CD4-positive, alpha-beta T cell treated with Interleukin-6 for 4 hours (primary cell): Measurements from ENCODE around the gene GRID2.
"Not testable (repeated sequence)": the region's sequence is repeated elsewhere in the genome, so short reads cannot be mapped to it uniquely, and the experiment has no call there.

Source experiments
- DNase-seq: peaks from one replicate; pipeline ENCODE4 v3.0.0-alpha.2; 2020; ENCODE audit warnings: mixed read lengths

The GRID2 gene

DNA sequence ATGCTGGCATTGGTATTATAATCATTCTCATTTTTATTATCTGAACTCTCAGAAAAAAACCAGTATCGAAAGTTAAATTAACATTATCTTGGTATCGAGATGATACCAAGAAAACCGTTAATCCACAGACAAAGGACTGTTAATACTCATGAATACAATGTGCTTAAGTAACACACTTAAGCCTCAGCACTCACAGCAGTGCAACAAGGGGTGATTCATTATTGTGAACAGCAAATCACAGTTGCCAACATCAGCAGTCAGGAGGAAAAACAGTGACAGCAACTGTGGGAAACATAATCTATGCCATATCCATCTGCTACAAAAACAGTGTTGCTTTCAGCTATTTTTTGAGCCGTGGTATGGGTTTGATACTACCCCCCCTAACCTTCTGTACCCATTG, 1313.8 kb downstream of the GRID2 start:
- DNase-seq = no peak

DNA sequence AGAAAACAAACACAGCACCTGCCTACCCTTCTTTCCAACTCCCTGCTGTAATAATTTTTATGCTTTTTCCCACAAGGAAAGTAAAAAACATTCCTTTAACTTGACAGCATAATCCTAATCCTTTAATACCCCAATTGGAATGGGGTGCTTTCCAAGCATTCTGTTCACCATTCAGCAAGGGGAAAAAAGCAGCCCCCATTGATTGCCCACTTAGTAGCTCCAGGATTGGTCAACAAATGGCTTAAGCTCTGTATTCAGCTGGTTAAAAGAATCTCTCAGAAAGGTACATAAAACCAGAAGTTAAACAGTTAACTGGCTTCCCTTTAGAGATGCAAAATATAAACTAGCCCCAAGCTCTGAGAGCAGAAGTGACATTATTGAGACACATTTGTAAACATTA, 1330.0 kb downstream of the GRID2 start:
- no peak for DNase-seq

DNA sequence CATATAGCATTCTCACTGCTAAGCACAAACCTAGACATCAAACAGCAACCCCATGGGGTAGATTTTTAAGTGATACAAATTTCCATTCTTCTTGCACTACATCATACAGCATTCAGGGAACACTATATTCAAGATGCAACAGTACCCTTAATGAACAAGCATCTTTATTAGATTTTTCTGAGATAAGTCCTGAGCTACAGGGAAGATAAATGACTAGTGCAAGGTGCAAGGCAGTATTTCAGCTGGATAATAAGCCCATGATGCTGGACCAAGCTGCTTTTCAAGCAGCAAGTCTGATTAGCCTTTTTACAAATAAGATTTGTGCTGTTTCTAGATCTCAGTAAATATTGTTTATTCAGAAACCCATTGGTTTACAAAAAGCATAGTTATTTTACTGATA, 1332.2 kb downstream of the GRID2 start:
- DNase-seq = no peak

DNA sequence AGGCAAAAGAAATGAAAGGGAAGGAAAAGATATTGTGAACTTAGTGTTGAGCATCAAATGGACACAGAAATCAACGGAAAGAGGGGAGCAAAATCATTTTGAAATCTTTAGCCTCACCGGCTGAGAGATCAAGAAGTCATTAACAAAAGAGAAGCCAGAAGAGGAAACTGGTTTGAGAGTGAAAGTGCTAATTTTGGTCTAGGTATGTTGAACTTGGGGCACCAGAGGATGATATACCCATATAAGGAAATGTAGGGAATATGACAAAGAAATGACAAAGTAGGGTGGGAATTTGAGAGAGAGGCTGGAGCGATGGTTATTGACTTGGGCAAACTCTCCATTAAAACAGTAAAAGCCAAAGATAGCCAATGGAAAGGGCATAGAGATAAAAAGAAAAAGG, 1341.4 kb downstream of the GRID2 start:
- no peak for DNase-seq

DNA sequence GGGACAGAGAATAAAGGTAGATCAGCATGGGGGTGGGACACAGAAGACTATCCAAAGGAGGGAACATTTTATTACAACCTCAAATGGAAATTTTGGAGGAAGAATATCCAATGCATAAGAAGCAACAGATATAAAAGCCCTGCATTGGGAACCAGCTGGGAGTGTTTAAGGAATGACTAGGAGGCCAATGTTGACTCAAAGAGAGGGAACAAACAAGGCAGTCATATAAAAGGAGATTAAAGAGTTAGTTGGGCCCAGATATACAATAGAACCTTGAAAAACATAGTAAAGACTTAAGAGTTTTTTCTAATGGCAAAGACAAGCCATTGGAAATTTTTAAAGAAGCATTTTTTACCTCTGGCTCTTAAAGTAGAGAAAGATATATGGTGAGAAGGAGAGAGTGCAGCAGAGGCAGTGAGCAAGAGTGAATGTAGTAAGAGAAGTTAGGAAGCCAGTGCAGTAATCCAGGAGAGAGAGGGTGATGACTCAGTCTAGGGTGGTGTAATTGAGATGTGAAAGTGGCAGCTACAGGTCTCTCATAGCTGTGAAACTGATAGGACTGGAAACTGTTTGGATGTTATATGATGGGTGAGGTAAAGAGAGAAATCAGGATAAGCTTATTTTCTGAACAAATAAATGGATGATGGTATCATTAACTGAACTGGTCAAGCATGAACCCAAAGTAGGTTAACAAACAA, 1342.6 kb downstream of the GRID2 start:
- no peak for DNase-seq

DNA sequence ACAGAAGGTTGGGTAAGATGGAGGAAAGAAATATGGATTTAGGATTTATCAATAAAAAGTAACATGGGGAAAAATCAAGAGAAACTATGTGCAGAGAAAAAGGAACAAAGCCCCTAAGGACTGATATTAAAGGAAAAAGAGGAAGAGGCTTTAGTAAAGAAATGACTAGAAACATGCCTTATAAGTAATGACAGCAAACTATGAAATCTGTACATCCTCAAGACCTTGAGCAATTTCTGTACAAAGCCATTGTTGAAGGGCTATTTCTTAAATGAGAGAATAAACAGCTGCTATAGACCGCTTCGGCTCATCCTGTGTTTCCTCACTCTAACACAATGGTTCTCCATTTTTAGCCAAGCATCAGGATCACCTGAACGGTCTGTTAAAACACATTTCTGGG, 1344.5 kb downstream of the GRID2 start:
- DNase-seq = no peak

DNA sequence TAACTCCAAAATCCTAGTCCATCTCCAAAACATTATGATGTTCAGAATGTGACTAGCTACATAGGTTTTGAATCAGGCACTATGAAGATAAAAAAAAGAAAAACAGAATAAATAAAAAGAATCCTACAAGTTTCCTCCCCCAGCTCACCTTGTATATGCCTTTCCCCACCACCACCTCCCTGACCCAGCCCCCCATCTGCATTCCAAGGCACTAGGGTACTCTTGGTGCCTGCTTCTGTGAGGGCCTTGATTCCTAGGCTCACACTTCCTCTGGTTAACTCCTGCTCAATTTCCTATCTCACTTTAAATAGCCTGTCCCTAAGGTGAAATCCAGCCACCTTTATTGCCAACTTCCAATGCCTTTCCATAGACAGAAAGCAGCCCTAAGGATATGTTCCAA, 1346.1 kb downstream of the GRID2 start:
- no peak for DNase-seq

DNA sequence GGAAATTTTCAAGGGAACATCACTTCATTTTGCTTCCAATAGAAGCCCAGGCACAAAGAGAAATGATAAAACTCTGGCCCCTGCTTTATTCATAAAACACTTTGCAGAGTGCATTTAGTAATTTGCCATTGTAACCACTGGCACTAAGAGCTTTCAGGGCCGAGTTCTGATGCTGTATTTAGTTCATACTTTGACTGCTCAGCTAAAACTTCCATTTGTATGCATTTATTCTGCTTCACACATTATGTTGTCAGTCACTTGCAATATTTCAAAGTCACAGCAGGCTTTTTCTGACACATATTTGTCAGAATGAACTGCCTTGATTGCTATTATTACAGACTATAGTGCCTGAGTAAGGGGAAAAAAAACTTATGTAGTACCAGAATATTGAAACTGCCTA, 1350.4 kb downstream of the GRID2 start:
- DNase-seq = no peak

DNA sequence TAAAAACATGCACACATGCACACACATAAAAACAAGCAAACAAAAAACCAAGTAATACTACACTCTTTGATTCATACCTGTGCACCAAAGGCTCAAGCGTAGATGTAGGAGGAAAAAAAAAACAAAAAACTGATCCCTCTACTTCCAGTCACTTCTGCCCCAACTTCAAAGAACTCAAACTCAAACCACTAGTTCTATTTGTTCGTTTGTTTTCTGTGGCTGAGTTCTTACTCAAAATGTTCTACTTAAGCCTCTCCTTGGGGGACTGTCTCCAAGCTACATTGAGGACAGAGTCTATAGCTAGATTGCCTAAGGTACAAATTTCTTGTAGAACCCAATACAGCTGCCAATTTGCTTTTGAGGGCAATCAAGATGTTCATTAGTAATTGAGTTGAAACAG, 1353.8 kb downstream of the GRID2 start:
- DNase-seq = no peak

DNA sequence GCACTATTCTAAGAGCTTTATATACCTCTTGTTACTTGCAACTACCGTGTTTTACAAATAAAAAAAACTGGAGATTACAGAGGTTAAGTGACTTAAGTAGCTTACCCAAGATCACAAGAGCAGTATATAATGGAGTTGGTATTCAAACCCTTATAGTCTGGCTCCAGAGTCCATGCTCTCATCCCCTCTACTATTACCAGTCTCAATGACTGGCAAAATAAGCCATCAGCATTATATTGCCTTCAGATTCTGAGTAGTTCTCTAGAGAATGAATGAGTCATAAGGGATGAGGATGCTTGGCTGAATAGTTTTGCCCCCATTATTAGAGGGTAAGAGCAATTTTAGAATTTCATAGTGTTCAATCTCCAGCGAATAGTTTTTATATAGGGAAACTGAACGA, 1354.7 kb downstream of the GRID2 start:
- DNase-seq = no peak

DNA sequence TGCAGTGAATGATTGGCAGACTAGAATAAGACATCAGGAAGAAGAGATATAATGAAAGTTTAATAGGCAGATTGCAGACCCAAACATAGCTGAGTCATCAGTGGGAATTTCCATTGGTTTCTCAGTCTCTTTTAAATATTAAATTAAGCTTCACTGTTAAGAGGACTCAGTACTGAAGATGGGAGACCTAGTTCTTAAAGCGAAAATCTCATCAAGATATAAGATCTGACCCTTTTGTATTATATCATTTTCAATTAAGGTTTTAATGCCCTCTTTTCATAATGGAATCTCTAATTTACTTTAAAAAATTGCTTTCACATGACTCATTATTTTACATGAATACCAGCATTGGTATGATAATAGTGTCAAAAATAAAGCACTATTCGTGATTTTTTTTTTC, 1355.9 kb downstream of the GRID2 start:
- DNase-seq = no peak

DNA sequence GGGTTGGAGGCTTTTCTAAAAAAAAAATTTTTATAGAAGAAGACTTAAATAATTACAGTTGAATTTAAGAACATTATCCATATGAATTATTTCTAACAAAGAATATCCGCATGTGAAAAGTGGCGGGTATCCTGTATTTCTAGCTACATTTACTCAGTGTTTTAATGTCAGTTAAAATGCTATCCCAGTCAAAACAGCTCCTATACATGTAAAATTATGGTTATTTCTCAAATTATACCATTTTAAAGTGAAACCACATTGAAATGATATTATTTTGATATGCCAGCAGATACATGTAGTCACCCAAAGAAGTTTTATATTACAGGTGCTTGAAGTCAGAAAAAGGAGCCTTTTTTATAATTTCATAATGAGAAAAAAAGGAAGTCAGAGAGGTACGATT, 1356.3 kb downstream of the GRID2 start:
- no peak for DNase-seq

DNA sequence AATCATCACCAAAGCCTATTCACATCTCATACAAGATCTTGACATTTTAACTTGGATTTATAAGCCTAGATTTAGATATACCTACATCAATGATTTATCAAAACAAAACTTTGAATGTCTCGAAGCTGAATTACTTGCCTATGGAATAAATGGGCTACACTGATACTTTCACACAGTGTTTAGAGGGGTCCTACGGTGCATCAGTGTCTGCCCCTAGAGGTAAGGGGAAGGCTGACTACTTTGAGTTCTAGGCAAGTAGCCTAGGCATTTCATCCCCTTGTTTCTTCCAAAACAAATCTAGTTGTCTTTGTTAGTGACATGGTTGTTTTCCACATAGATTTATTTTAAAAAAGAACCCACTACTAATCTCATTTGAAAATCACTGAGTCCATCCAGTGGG, 1366.7 kb downstream of the GRID2 start:
- DNase-seq = no peak

DNA sequence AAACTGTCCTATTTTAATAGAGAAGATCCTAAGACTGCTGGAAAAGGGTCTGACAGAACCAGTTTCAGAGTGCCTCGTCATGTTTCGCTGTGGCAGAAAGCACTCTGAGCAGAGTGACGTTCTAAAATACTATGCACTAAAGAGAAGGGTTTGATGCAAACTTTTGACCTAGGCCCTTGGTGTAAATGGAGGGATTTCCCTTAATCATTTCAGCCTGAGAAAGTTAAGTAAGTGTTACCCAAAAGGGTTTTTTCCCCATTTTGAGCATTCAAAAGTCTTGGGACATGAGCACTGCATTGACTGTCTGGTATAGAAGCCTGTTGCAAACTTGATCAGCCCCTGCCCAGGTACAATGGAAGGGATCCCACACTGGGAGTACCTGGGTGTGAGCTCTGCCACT, 1367.3 kb downstream of the GRID2 start:
- DNase-seq = no peak

DNA sequence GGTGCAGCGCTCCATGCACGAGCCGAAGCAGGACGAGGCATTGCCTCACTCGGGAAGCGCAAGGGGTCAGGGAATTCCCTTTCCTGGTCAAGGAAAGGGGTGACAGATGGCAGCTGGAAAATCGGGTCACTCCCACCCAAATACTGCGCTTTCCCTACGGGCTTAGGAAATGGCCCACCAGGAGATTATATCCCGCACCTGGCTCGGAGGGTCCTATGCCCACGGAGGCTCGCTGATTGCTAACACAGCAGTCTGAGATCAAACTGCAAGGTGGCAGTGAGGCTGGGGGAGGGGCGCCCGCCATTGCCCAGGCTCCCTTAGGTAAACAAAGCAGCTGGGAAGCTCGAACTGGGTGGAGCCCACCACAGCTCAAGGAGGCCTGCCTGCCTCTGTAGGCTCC, 1373.2 kb downstream of the GRID2 start:
- DNase-seq = not testable (repeated sequence)

DNA sequence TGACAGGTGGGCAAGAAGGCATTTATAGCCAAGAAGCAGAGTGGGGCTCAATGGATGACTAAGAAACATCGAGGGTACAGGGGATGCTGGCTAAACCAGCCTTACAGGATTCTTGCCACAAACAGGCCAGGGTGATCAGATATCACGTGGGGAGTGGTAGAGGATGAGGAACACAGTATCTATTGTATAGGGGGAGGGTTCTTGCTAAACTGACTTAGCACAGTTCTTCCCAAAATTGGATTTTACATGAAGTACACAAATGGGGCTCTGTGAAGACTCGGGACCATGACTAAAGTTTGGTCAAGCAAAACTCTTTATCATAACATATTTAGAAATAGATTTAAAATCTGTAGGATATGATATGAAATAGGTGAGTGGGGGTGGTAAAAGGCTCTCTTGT, 1380.8 kb downstream of the GRID2 start:
- no peak for DNase-seq

DNA sequence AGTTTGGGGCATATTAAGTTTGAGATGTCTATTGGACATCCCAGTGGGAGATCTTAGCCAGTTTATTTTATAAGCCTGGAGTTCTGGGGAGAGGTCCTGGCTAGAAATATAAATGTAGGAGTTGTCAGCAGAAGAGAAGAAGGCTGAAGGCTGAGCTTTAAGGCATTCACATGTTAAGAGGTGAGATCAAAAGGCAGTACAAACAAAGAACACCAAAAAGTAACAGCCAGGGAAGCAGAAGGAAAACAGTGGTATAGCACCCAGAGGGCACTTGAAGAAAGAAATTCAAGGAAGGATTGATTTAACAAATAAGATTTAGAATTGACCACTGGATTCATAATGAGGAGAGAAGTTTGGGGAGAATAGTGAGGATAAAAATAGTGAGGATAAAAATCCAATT, 1383.5 kb downstream of the GRID2 start:
- no peak for DNase-seq

DNA sequence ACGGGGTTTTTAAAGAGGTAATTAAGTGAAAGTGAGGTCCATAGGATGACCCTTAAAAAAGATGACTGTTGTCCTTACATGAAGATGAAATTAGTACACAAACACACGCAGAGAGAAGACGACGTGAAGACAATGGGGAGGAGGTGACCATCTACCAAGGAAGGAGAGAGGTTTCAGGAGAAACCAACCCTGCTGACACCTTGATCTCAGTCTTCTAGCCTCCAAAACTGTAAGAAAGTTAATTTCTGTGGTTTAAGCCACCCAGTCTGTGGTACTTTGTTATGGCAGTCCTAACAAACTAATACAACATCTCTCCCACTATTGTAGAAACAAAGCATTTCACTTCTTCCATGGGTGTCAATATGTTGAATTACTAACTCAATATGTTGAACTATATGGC, 1385.2 kb downstream of the GRID2 start:
- DNase-seq = no peak

DNA sequence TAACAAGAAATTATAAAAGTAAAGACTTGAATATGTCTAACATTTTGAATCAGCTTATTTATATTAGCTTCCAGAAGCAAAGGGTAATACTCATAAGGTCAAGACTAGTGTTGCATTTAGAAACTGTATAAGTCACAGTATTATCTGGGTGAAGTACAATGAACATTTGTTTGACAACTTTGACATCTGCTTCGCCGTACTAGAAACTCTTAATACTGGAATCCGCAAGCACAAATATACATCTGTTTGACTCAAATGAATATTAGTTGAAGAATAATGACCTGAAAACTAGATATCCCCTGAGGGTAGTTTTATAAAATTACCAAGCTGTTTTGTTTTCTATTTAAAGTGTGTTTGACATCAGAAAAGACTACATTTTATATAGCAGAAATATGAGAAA, 1389.4 kb downstream of the GRID2 start:
- no peak for DNase-seq

DNA sequence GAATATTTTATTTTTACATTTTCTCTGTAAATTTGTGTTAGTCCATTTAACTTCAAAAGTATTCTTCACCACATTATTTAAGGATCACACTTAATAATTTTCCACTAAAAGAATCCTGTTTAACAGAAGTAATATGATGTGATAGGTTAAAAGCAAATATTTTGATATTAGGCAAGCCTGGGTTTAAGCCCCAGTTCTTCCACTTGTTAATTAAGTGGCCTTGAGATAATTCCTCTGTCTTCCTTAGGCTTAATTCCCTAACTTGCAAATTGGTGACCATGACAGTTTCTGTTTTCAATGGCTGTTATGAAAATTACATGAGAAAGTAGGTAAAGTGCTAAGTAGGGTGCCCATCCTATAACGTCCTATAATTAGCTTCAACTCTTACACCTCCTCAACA, 1394.9 kb downstream of the GRID2 start:
- no peak for DNase-seq

DNA sequence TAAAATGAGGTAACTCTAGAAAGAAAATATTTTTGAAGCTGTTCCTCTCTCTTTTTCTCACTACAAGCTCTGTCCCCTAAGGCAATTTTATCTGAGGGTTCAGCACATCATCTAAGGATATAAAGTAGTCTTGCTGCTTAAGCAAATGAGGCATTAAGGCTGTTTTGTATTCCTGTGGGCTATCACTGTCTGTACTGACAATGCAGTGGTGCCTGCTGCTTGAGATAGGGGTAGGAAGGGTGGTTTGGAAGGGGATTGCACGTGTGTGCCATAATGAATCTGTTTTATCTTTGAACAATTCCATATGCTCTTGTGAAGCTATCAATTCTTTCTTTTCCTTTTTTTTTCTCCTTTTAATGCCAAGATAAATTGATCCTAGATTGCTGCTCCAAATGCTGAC, 1396.8 kb downstream of the GRID2 start:
- DNase-seq = no peak

DNA sequence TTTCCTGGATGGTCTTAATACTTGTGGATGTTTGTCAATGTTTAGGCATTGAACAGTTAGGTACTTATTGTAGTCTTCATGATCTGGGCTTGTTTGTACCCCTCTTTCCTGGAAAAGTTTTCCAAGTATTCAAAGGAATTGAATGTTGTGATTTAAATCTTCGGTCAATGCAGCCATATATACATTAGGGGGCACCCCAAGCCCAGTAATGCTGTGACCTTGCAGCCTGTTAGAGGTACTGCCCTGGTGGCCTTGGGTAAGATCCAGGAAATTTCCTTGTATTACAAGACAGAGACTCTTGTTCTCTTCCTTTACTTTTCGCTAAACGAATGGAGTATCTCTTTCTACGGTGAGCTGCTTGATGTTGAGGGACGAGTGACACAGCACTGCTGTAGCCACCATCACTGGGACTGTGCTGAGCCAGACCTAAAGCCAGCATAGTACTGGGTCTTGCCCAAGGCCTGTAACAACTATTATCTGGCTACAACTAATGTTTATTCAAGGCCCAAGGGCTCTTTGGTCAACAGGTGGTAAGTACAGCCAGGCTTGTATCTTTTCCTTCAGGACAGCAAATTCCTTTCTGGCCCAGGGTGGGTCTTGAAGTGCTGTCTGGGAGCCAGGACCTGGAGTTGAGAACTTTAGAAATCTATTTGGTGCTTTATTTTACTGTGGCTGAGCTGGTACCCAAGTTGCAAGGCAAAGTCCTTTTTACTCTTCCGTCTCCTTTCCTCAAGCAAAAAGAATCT, 1406.5 kb downstream of the GRID2 start:
- DNase-seq = no peak

DNA sequence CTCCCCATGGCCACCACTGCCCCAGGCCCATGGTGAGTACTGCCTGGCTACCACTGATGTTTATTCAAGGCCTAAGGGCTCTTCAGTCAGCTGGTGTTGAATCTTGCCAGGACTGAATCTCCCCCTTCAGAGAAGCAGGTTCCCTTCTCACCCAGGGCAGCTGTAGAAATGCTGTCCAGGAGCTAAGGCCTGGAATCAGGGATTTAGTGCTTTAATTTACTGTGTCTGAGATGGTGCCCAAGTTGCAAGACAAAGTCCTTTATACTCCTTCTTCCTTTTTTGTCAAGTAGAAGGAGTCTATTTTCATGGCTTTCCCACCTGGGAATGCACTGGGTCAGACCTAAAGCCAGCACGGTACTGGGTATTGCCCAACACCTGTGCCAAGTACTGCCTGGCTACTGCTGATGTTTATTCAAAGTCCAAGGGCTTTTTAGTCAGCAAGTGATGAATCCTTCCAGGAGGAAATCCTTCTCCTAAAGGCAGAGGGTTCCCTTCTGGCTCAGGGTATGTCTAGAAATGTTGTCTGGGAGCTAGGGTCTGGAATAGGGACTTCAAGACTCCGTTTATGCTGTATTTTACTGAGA, 1407.2 kb downstream of the GRID2 start:
- DNase-seq = no peak

DNA sequence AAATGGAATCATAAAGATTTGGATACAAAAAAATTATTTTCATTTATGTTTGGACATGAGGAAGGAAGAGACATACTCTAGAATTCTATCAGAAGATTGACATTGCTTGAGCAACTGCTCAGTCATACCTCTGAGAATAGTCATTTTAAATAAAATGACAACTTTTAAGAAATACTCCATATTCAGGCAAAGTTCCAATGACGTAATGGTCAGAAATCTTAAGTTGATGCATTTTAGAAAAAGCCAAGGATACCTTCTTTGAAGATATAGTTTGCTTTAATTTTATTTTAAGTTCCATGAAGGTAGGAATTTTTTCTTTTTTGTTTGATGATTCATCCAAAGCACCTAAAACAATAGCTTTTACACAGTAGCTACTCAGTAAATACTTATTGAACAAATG, 1414.5 kb downstream of the GRID2 start:
- no peak for DNase-seq

DNA sequence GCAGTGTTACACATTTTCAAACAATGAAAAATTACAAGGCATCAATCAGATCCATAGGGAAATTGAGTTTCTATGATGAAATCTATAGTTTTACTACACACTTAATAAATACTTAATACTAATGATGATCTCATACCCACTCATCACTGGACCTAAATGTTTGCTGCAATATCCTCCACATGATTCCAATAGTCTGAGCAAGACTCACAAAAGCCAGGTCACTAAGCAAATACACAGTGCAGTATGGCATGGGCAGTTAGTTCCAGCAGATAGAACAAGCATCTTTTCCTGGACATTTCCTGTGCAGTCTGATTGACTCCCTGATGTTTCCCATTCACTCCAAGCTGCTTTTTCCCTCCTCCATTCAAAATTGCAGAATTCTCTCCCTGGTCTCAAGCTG, 1415.8 kb downstream of the GRID2 start:
- DNase-seq = no peak
